GM12872 (cell line): Measurements from ENCODE around the gene PIP5K1C.

Experiments
- CTCF ChIP-seq: IDR thresholded peaks from 3 replicates; pipeline ENCODE4 v1.5.1; 2011; ENCODE audit warnings: low read depth, mild to moderate bottlenecking, low read length, moderate library complexity; ENCODE audit not compliant: insufficient read depth

The PIP5K1C gene

GRCh38 chr19:3674784-3675543 lies 25.3 kb downstream of the PIP5K1C start:
- TF ChIP-seq CTCF = no peak

GRCh38 chr19:3673506-3674439 lies 26.5 kb downstream of the PIP5K1C start:
- TF ChIP-seq CTCF = no peak

- no peak for TF ChIP-seq CTCF
Observed at GRCh38 chr19:3672993-3673392, 27.3 kb downstream of the PIP5K1C start.

DNA sequence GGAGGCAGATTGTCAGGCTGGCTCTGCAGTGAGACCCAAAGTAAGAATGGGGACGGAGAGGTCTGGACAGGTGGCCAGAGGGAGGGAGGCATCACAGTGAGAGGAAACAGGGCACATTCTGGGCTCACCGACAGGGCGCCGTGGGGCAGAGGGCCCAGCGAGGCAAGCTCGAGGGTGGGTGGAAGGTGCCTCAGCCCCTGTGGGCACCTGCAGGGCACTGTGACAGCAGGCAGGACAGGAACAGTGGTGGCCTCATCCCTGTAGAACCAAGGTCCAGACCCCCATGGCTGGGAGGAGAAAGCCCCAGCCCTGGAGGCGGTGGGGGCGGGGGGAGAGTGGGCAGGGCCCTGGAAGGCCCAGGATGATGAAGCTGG lies 27.7 kb downstream of the PIP5K1C start:
- no peak for TF ChIP-seq CTCF

- 0 out of 3 replicates have a peak, but pooled peaks have one; percentile 7 for TF ChIP-seq CTCF
Observed at GRCh38 chr19:3671680-3672574, 28.3 kb downstream of the PIP5K1C start.

- no peak for TF ChIP-seq CTCF
Observed at GRCh38 chr19:3670796-3671679, 29.2 kb downstream of the PIP5K1C start.
